Kidney (tissue), 14 donors: ENCODE data around the gene SH3PXD2A. TPM values are rescaled to one million over a fixed set of nuclear protein-coding genes. Genes with fewer than 3 reads are reported as not detected.

Source experiments
- DNase-seq, 5 donors: peaks; one replicate each; pipeline ENCODE4 v3.0.0-alpha.2; 2013 to 2020
- FAIRE-seq: peaks from 2 replicates; lab custom pipeline; 2012; peaks lifted over from hg19 to GRCh38; lab: Jason Lieb, UNC
- H3K27ac ChIP-seq, 2 donors: one replicate each; pipeline ENCODE4 v1.7.0; 2013; ENCODE audit warnings: low read depth in 2 of 2, low read length in 2 of 2, inconsistent platforms in 1 of 2
- H3K27me3 ChIP-seq: one replicate; pipeline ENCODE4 v1.7.1; 2013; ENCODE audit warnings: low read length, inconsistent platforms; ENCODE audit not compliant: control insufficient read depth, insufficient read depth
- H3K36me3 ChIP-seq, 3 donors: one replicate each; pipeline versions ENCODE4 v1.7.0 to v1.7.1; 2013; ENCODE audit warnings: low read length in 3 of 3, control low read depth in 1 of 3, inconsistent platforms in 1 of 3; ENCODE audit not compliant: insufficient read depth in 3 of 3, control insufficient read depth in 2 of 3
- H3K4me1 ChIP-seq, 3 donors: one replicate each; pipeline versions ENCODE4 v1.7.0 to v1.7.1; 2013; ENCODE audit warnings: low read length in 3 of 3, inconsistent platforms in 1 of 3, low read depth in 1 of 3; ENCODE audit not compliant: control insufficient read depth in 2 of 3, insufficient read depth in 2 of 3
- H3K4me3 ChIP-seq, 3 donors: one replicate each; pipeline versions ENCODE4 v1.7.0 to v1.8.1; 2013; ENCODE audit warnings: low read length in 3 of 3, control low read depth in 1 of 3, inconsistent platforms in 1 of 3
- H3K9ac ChIP-seq, 3 donors: one replicate each; pipeline versions ENCODE4 v1.7.0 to v1.7.1; 2013; ENCODE audit warnings: low read length in 3 of 3, control low read depth in 1 of 3, inconsistent platforms in 1 of 3
- H3K9me3 ChIP-seq, 3 donors: one replicate each; pipeline versions ENCODE4 v1.7.0 to v1.7.1; 2013; ENCODE audit warnings: low read length in 3 of 3, control low read depth in 1 of 3, inconsistent platforms in 1 of 3; ENCODE audit not compliant: control insufficient read depth in 2 of 3, insufficient read depth in 1 of 3
- CTCF ChIP-seq: IDR thresholded peaks from 3 replicates; pipeline ENCODE4 v1.5.1; 2012; ENCODE audit warnings: mild to moderate bottlenecking, moderate library complexity, borderline replicate concordance; ENCODE audit not compliant: insufficient read depth; ENCODE audit errors: extremely low read depth
- intact Hi-C: fragments of 100-400 bp; cut with DNase I; formaldehyde crosslinking; loops from one replicate; pipeline ENCODE4 v1.11.1; 2022
- polyA plus RNA-seq: library from polyadenylated mRNA; stranded (reverse); fragments of 350-450 nt; fragmentation: Illumina TruSeq; extraction: RNeasy Lipid Tissue Mini Kit (QIAGEN cat#74804); gene quantifications from one replicate; pipeline ENCODE4 v1.2.3, GENCODE V29; 2014; ENCODE audit warnings: low read depth, low replicate concordance; ENCODE audit not compliant: insufficient read depth
- total RNA-seq: library from RNA; stranded (reverse); fragmentation: NEBNext Ultra II Directional; extraction: Animal tissue kit (Norgen Biotek cat#: 25700); gene quantifications from one replicate; pipeline ENCODE4 v1.2.1, GENCODE V29; 2021
- donor health status: control.
- donor health status: control.
- donor health status: control.
- donor health status: control.
- donor health status: control.
- donor health status: DM: yes; HTN: yes; CAD: no.
- donor health status: Normal renal cell carcinoma (clear cell type).

The SH3PXD2A gene
- total and polyA plus RNA-seq, 2 donors from 2014 or later, result 2.4 to 20.1 TPM

- Histone ChIP-seq H3K4me1 (no peaks in the 10 kb centered on the region), H3K27ac (no peak overlapping the region), H3K9me3 (no peaks in the 10 kb centered on the region), H3K9ac (no peak overlapping the region), H3K27me3 (no peaks in the 10 kb centered on the region), H3K36me3 (no peaks in the 10 kb centered on the region), H3K4me3 (no peak overlapping the region)
- intact Hi-C loops, result no loop called here
- FAIRE-seq (no peak), DNase-seq (no peak)
- no peak for TF ChIP-seq CTCF
These were observed 63.5 kb downstream of the SH3PXD2A start for GRCh38 chr10:103791858-103792257.

GRCh38 chr10:103791291-103791690 is 64.1 kb downstream of the SH3PXD2A start:
- H3K9me3 ChIP-seq, result no peaks in the 10 kb centered on the region
- FAIRE-seq, result no peak
- H3K4me3 ChIP-seq, result no peak overlapping the region
- H3K36me3 ChIP-seq, result no peaks in the 10 kb centered on the region
- no peak overlapping the region for H3K27ac ChIP-seq
- H3K4me1 ChIP-seq, result no peaks in the 10 kb centered on the region
- no peaks in the 10 kb centered on the region for H3K27me3 ChIP-seq
- intact Hi-C loops, result no loop called here
- no peak for DNase-seq
- H3K9ac ChIP-seq, result no peak overlapping the region
- no peak for TF ChIP-seq CTCF

GRCh38 chr10:103790580-103790979 is 64.8 kb downstream of the SH3PXD2A start:
- FAIRE-seq, result no peak
- no peak overlapping the region for H3K4me3 ChIP-seq
- H3K9ac ChIP-seq, result no peak overlapping the region
- no peaks in the 10 kb centered on the region for H3K9me3 ChIP-seq
- no peak for TF ChIP-seq CTCF
- DNase-seq, result no peak
- no peaks in the 10 kb centered on the region for H3K27me3 ChIP-seq
- no peaks in the 10 kb centered on the region for H3K4me1 ChIP-seq
- no peaks in the 10 kb centered on the region for H3K36me3 ChIP-seq
- no peak overlapping the region for H3K27ac ChIP-seq
- intact Hi-C loops, result no loop called here

- H3K4me3 ChIP-seq, result no peak overlapping the region
- H3K9ac ChIP-seq, result no peak overlapping the region
These were observed 65.6 kb downstream of the SH3PXD2A start for GRCh38 chr10:103789771-103790201.

More at GRCh38 chr10:103789771-103790201, 65.6 kb downstream of the SH3PXD2A start:
- no peak for DNase-seq
- Histone ChIP-seq H3K36me3 (no peaks in the 10 kb centered on the region), H3K27me3 (no peaks in the 10 kb centered on the region), H3K9me3 (no peaks in the 10 kb centered on the region), H3K4me1 (no peaks in the 10 kb centered on the region), H3K27ac (no peak overlapping the region)
- no peak for FAIRE-seq
- intact Hi-C loops, result no loop called here
- no peak for TF ChIP-seq CTCF
